ENCODE results near the gene EIF4E2.

- TF ChIP-seq CTCF (IDR thresholded peaks at IDR 0.05) (no peak), POLR2A (IDR thresholded peaks at IDR 0.05) (no peak)
These were observed 13.0 kb upstream of the EIF4E2 start for GRCh38 chr2:232537499-232537898.
